SK-N-MC (cell line): ENCODE data around the gene CD300A.

Experiments used
- DNase-seq: peaks from one replicate; pipeline ENCODE4 v3.0.0-alpha.2; 2011; ENCODE audit warnings: low read depth, low spot score
- H3K27ac ChIP-seq: fragments of 200-600 bp; sonication (generic); 2 replicates; pipeline ENCODE4 v1.5.1; 2016; ENCODE audit warnings: mixed run types
- H3K36me3 ChIP-seq: fragments of 200-600 bp; sonication (generic); 2 replicates; pipeline ENCODE4 v1.6.1; 2017; ENCODE audit warnings: antibody characterized with exemption, low read length, mixed read lengths; ENCODE audit not compliant: insufficient read depth
- H3K4me3 ChIP-seq: fragments of 200-600 bp; sonication (generic); 2 replicates; pipeline ENCODE4 v1.5.1; 2016
- H3K9ac ChIP-seq: fragments of 200-600 bp; sonication (generic); 2 replicates; pipeline ENCODE4 v1.8.0; 2017; ENCODE audit warnings: mixed run types, mixed read lengths; ENCODE audit not compliant: insufficient read length
- H3K9me3 ChIP-seq: fragments of 200-600 bp; sonication (generic); 2 replicates; pipeline ENCODE4 v1.6.1; 2017; ENCODE audit warnings: low read depth, mild to moderate bottlenecking, antibody characterized with exemption, low read length, moderate library complexity, mixed read lengths
- EZH2 ChIP-seq: fragments of 200-600 bp; sonication (generic); IDR thresholded peaks from one replicate; pipeline ENCODE4 v1.6.1; 2017; ENCODE audit warnings: antibody characterized with exemption
- FOXP2 ChIP-seq: optimal IDR thresholded peaks from 2 replicates; pipeline ENCODE3; 2011; ENCODE audit warnings: mild to moderate bottlenecking, moderate library complexity; ENCODE audit not compliant: insufficient read depth; ENCODE audit errors: extremely low read length, control extremely low read depth
- POLR2AphosphoS5 ChIP-seq: IDR thresholded peaks from 2 replicates; pipeline ENCODE4 v1.6.1; 2012; ENCODE audit warnings: mild to moderate bottlenecking, low read depth, low read length, borderline replicate concordance

CD300A gene

GRCh38 chr17:74531231-74531761 lies 64.9 kb downstream of the CD300A start, which contains the start of gene CD300LB:
Gene CD300LB, minus strand, starts transcription at chr17:74531475. Its CDS starts 125 bp downstream, at chr17:74531350.
- Histone ChIP-seq H3K9ac (no peak within 1 kb of the TSS), H3K4me3 (no peak within 1 kb of the TSS), H3K9me3 (no peaks in the 10 kb centered on the region), H3K27ac (no peak within 1 kb of the TSS), H3K36me3 (no peaks in the 10 kb centered on the region)
- TF ChIP-seq FOXP2 (no peak), EZH2 (no peak), POLR2AphosphoS5 (no peak)
- DNase-seq, result no peak

- TF ChIP-seq FOXP2 (no peak), POLR2AphosphoS5 (no peak), EZH2 (no peak)
- H3K9me3 ChIP-seq, result no peaks in the 10 kb centered on the region
- no peak overlapping the region for H3K27ac ChIP-seq
- no peak overlapping the region for H3K9ac ChIP-seq
- DNase-seq, result no peak
- no peaks in the 10 kb centered on the region for H3K36me3 ChIP-seq
- no peak overlapping the region for H3K4me3 ChIP-seq
These were observed 65.7 kb downstream of the CD300A start for GRCh38 chr17:74532115-74532514.
